Naive thymus-derived CD4-positive, alpha-beta T cell (primary cell): ENCODE measurements around the gene CDK11A. TPM values are rescaled to one million over a fixed set of nuclear protein-coding genes. Genes with fewer than 3 reads are reported as not detected.
A peak's percentile ranks its signal among the peaks of the same experiment; 100 is the strongest.

Experiments used
- ATAC-seq: fragments of 150-1000 bp; cut with Tn5 transposase; 2 replicates; pipeline ENCODE4 v1.10.0; 2021; ENCODE audit warnings: mild to moderate bottlenecking, moderate library complexity
- CTCF ChIA-PET: fragments of 350-600 bp; sonication (Branson Sonifier 250); formaldehyde crosslinking; loops from one replicate; lab custom pipeline; 2021; ENCODE audit warnings: antibody characterized with exemption; lab: Charles Lee
- POLR2A ChIA-PET: fragments of 350-600 bp; sonication (Branson Sonifier 250); formaldehyde crosslinking; loops from one replicate; lab custom pipeline; 2021; ENCODE audit warnings: antibody characterized with exemption, inconsistent platforms; lab: Charles Lee
- DNase-seq, 9 donors: peaks; one replicate each; pipeline versions ENCODE4 v3.0.0 to v3.0.0-alpha.2; 2020 to 2022; ENCODE audit warnings: mixed read lengths in 1 of 9
- H3K27ac ChIP-seq: one replicate; pipeline ENCODE4 v1.7.0; 2013; ENCODE audit warnings: mild to moderate bottlenecking, low read depth, low read length, moderate library complexity
- H3K27me3 ChIP-seq, 2 donors: one replicate each; pipeline ENCODE4 v1.7.0; 2013; ENCODE audit warnings: low read length in 2 of 2, mild to moderate bottlenecking in 2 of 2, moderate library complexity in 2 of 2; ENCODE audit not compliant: control insufficient read depth in 2 of 2, insufficient read depth in 2 of 2
- H3K36me3 ChIP-seq, 3 experiments: 1 replicate in 2 of 3; 2 replicates in 1 of 3; pipeline ENCODE4 v1.7.0; 2013; ENCODE audit warnings: low read length in 3 of 3, mild to moderate bottlenecking in 3 of 3, moderate library complexity in 1 of 3; ENCODE audit not compliant: insufficient read depth in 3 of 3, control insufficient read depth in 2 of 3
- H3K4me1 ChIP-seq, 2 donors: one replicate each; pipeline ENCODE4 v1.7.0; 2013; ENCODE audit warnings: low read length in 2 of 2, mild to moderate bottlenecking in 2 of 2, moderate library complexity in 1 of 2; ENCODE audit not compliant: control insufficient read depth in 2 of 2, insufficient read depth in 2 of 2
- H3K4me3 ChIP-seq: 2 replicates; pipeline ENCODE4 v1.7.0; 2013; ENCODE audit warnings: mild to moderate bottlenecking, low read length
- H3K9me3 ChIP-seq, 3 experiments: 1 replicate in 2 of 3; 2 replicates in 1 of 3; pipeline ENCODE4 v1.7.0; 2013; ENCODE audit warnings: low read length in 3 of 3; ENCODE audit not compliant: control insufficient read depth in 2 of 3
- H3K27ac Mint-ChIP-seq, 9 donors: one replicate each; pipeline ENCODE4 v1.8.0; 2020 to 2022; ENCODE audit warnings: mixed read lengths in 9 of 9, mild to moderate bottlenecking in 8 of 9, moderate library complexity in 5 of 9, inconsistent platforms in 2 of 9
- H3K27me3 Mint-ChIP-seq, 5 donors: one replicate each; pipeline ENCODE4 v1.8.0; 2021 to 2022; ENCODE audit warnings: mixed read lengths in 5 of 5, mild to moderate bottlenecking in 1 of 5
- H3K36me3 Mint-ChIP-seq, 5 donors: one replicate each; pipeline ENCODE4 v1.8.0; 2020 to 2022; ENCODE audit warnings: mixed read lengths in 5 of 5, mild to moderate bottlenecking in 3 of 5, inconsistent platforms in 1 of 5
- H3K4me1 Mint-ChIP-seq, 7 donors: one replicate each; pipeline ENCODE4 v1.8.0; 2020 to 2022; ENCODE audit warnings: mixed read lengths in 7 of 7, mild to moderate bottlenecking in 3 of 7, inconsistent platforms in 1 of 7
- H3K4me3 Mint-ChIP-seq, 10 donors: one replicate each; pipeline ENCODE4 v1.8.0; 2020 to 2022; ENCODE audit warnings: mild to moderate bottlenecking in 10 of 10, mixed read lengths in 10 of 10, moderate library complexity in 6 of 10, inconsistent platforms in 2 of 10
- H3K9me3 Mint-ChIP-seq, 11 donors: one replicate each; pipeline ENCODE4 v1.8.0; 2020 to 2022; ENCODE audit warnings: mixed read lengths in 11 of 11, mild to moderate bottlenecking in 4 of 11, inconsistent platforms in 1 of 11, moderate library complexity in 1 of 11
- intact Hi-C, 2 donors: fragments of 100-400 bp; cut with micrococcal nuclease; formaldehyde crosslinking; loops; one replicate each; pipeline ENCODE4 v1.15.1; 2023
- polyA plus RNA-seq, 2 donors: library from polyadenylated mRNA; unstranded; fragments of 300-500 nt; fragmentation: Illumina TruSeq; gene quantifications; one replicate each; pipeline ENCODE4 v1.2.3, GENCODE V29; 2021
- total RNA-seq, 6 experiments: library from RNA in 5 of 6; stranded (reverse) in 5 of 6; gene quantifications; 1 replicate in 5 of 6; 2 replicates in 1 of 6; pipeline ENCODE4 v1.2.3 and lab custom pipeline; 2021 to 2026

CDK11A gene
- total and polyA plus RNA-seq, 7 experiments from 2014 or later = 9.8 to 218 (median 139) TPM

GRCh38 chr1:1764876-1765470 lies 40.8 kb upstream of the CDK11A start:
- peaks cover 0 to 29% (median 12%) of the 10 kb centered on the region in 5 donors for H3K36me3 Mint-ChIP-seq
- no peaks in the 10 kb centered on the region for H3K4me1 ChIP-seq
- peaks cover 0 to 6% (median 0%) of the 10 kb centered on the region in 11 donors for H3K9me3 Mint-ChIP-seq
- ChIA-PET POLR2A (no interaction called here), CTCF (interaction anchor here (0.6 kb wide), 1 partner anchor 135 kb away, joined by 3 read pairs; no protein-coding TSS in a partner anchor)
- peaks cover 0 to 59% (median 10%) of the 10 kb centered on the region in 3 experiments for H3K36me3 ChIP-seq
- no peak overlapping the region for H3K27ac ChIP-seq
- no peaks in the 10 kb centered on the region for H3K27me3 Mint-ChIP-seq
- H3K27me3 ChIP-seq = no peaks in the 10 kb centered on the region
- H3K4me1 Mint-ChIP-seq = peaks cover 0 to 11% (median 5%) of the 10 kb centered on the region in 7 donors
- intact Hi-C loops = no loop called here
- no peaks in the 10 kb centered on the region for H3K9me3 ChIP-seq
- no peak for DNase-seq
- ATAC-seq = no peak
- no peak overlapping the region for H3K4me3 Mint-ChIP-seq
- peak overlapping the region in 1 of 9 donors; percentile 14 for H3K27ac Mint-ChIP-seq
- H3K4me3 ChIP-seq = no peak overlapping the region

- no peaks in the 10 kb centered on the region for H3K9me3 ChIP-seq
- Mint-ChIP-seq H3K4me3 (no peak overlapping the region), H3K9me3 (peaks cover 0 to 5% (median 0%) of the 10 kb centered on the region in 11 donors), H3K4me1 (peaks cover 3 to 10% (median 5%) of the 10 kb centered on the region in 7 donors), H3K27ac (peak overlapping the region in 1 of 9 donors; percentile 51), H3K36me3 (peaks cover 0 to 27% (median 10%) of the 10 kb centered on the region in 5 donors), H3K27me3 (no peaks in the 10 kb centered on the region)
- H3K4me1 ChIP-seq = no peaks in the 10 kb centered on the region
- intact Hi-C loops = no loop called here
- POLR2A ChIA-PET = no interaction called here
- peaks cover 0 to 70% (median 12%) of the 10 kb centered on the region in 3 experiments for H3K36me3 ChIP-seq
- CTCF ChIA-PET = interaction anchor here (0.6 kb wide), 1 partner anchor 136 kb away, joined by 3 read pairs; no protein-coding TSS in a partner anchor
- H3K4me3 ChIP-seq = no peak overlapping the region
- no peak overlapping the region for H3K27ac ChIP-seq
- DNase-seq (peak in 1 of 9 donors; percentile 15), ATAC-seq (peak; percentile 89)
- H3K27me3 ChIP-seq = no peaks in the 10 kb centered on the region
Observed at GRCh38 chr1:1763657-1764621, 39.8 kb upstream of the CDK11A start.

- DNase-seq (no peak), ATAC-seq (no peak)
- ChIA-PET CTCF (no interaction called here), POLR2A (no interaction called here)
- no peak overlapping the region for H3K27ac Mint-ChIP-seq
- H3K4me1 Mint-ChIP-seq = peaks cover 0 to 4% (median 0%) of the 10 kb centered on the region in 7 donors
- H3K9me3 ChIP-seq = no peaks in the 10 kb centered on the region
- H3K27ac ChIP-seq = no peak overlapping the region
- H3K4me1 ChIP-seq = no peaks in the 10 kb centered on the region
- no peak overlapping the region for H3K4me3 Mint-ChIP-seq
- no peak overlapping the region for H3K4me3 ChIP-seq
- H3K36me3 Mint-ChIP-seq = peaks cover 0 to 22% (median 0%) of the 10 kb centered on the region in 5 donors
- H3K36me3 ChIP-seq = peaks cover 0 to 68% (median 9%) of the 10 kb centered on the region in 3 experiments
- no peaks in the 10 kb centered on the region for H3K27me3 Mint-ChIP-seq
- intact Hi-C loops = no loop called here
- no peaks in the 10 kb centered on the region for H3K27me3 ChIP-seq
- peaks cover 0 to 1% (median 0%) of the 10 kb centered on the region in 11 donors for H3K9me3 Mint-ChIP-seq
Observed at GRCh38 chr1:1761504-1762376, 37.6 kb upstream of the CDK11A start.

- ChIA-PET POLR2A (no interaction called here), CTCF (no interaction called here)
- Mint-ChIP-seq H3K9me3 (peaks cover 0 to 1% (median 0%) of the 10 kb centered on the region in 11 donors), H3K4me3 (no peak overlapping the region), H3K4me1 (peaks cover 0 to 4% (median 0%) of the 10 kb centered on the region in 7 donors), H3K36me3 (peaks cover 0 to 25% (median 0%) of the 10 kb centered on the region in 5 donors), H3K27me3 (no peaks in the 10 kb centered on the region), H3K27ac (no peak overlapping the region)
- no peak for DNase-seq
- Histone ChIP-seq H3K9me3 (no peaks in the 10 kb centered on the region), H3K27ac (no peak overlapping the region), H3K36me3 (peaks cover 0 to 78% (median 14%) of the 10 kb centered on the region in 3 experiments), H3K27me3 (no peaks in the 10 kb centered on the region), H3K4me1 (no peaks in the 10 kb centered on the region), H3K4me3 (no peak overlapping the region)
- ATAC-seq = no peak
- intact Hi-C loops = no loop called here
Observed at GRCh38 chr1:1760715-1761114, 36.6 kb upstream of the CDK11A start.

GRCh38 chr1:1760345-1760650 lies 36.1 kb upstream of the CDK11A start:
- Histone ChIP-seq H3K27ac (no peak overlapping the region), H3K9me3 (no peaks in the 10 kb centered on the region), H3K27me3 (no peaks in the 10 kb centered on the region), H3K4me3 (no peak overlapping the region), H3K36me3 (peaks cover 0 to 82% (median 14%) of the 10 kb centered on the region in 3 experiments), H3K4me1 (no peaks in the 10 kb centered on the region)
- ChIA-PET CTCF (no interaction called here), POLR2A (no interaction called here)
- Mint-ChIP-seq H3K9me3 (peaks cover 0 to 1% (median 0%) of the 10 kb centered on the region in 11 donors), H3K4me1 (peaks cover 0 to 4% (median 0%) of the 10 kb centered on the region in 7 donors), H3K27me3 (no peaks in the 10 kb centered on the region), H3K36me3 (peaks cover 0 to 25% (median 0%) of the 10 kb centered on the region in 5 donors), H3K4me3 (no peak overlapping the region), H3K27ac (no peak overlapping the region)
- ATAC-seq (no peak), DNase-seq (no peak)
- intact Hi-C loops = no loop called here
